Spleen (tissue), 13 donors: ENCODE data around the gene SPDL1. TPM values are rescaled to one million over a fixed set of nuclear protein-coding genes. Genes with fewer than 3 reads are reported as not detected.

ENCODE experiments used
- DNase-seq: peaks from one replicate; pipeline ENCODE4 v3.0.0-alpha.2; 2020
- H3K27ac ChIP-seq, 8 donors: fragments of 200-600 bp; sonication (generic) in 7 of 8; 1 replicate in 4 of 8; 2 replicates in 4 of 8; pipeline versions ENCODE4 v1.5.0 to v1.8.0; 2016 to 2021; ENCODE audit warnings: inconsistent platforms in 4 of 8, mild to moderate bottlenecking in 4 of 8, moderate library complexity in 1 of 8
- H3K27me3 ChIP-seq, 7 donors: fragments of 200-600 bp; sonication (generic) in 6 of 7; replicated peaks in 1 of 7; 1 replicate in 4 of 7; 2 replicates in 3 of 7; pipeline versions ENCODE4 v1.5.0 to v1.8.0; 2016 to 2021; ENCODE audit warnings: inconsistent platforms in 3 of 7, mild to moderate bottlenecking in 1 of 7
- H3K36me3 ChIP-seq, 6 donors: fragments of 200-600 bp; sonication (generic) in 5 of 6; 1 replicate in 4 of 6; 2 replicates in 2 of 6; pipeline versions ENCODE4 v1.5.0 to v1.8.0; 2016 to 2021; ENCODE audit warnings: inconsistent platforms in 2 of 6
- H3K4me1 ChIP-seq, 6 donors: fragments of 200-600 bp; sonication (generic) in 5 of 6; 1 replicate in 3 of 6; 2 replicates in 3 of 6; pipeline versions ENCODE4 v1.5.0 to v1.8.0; 2016 to 2021; ENCODE audit warnings: inconsistent platforms in 3 of 6
- H3K4me3 ChIP-seq, 8 donors: fragments of 200-600 bp; sonication (generic) in 7 of 8; 1 replicate in 4 of 8; 2 replicates in 4 of 8; pipeline versions ENCODE4 v1.5.0 to v1.8.0; 2016 to 2021; ENCODE audit warnings: inconsistent platforms in 4 of 8, mild to moderate bottlenecking in 4 of 8, moderate library complexity in 2 of 8
- H3K9me3 ChIP-seq, 8 donors: fragments of 200-600 bp; sonication (generic) in 7 of 8; 1 replicate in 4 of 8; 2 replicates in 4 of 8; pipeline versions ENCODE4 v1.5.0 to v1.8.0; 2016 to 2021; ENCODE audit warnings: inconsistent platforms in 4 of 8
- CTCF ChIP-seq, 11 experiments: fragments of 200-600 bp in 7 of 11; fragments of 450-650 bp in 4 of 11; sonication (generic) in 4 of 11; IDR thresholded peaks in 8 of 11; conservative IDR thresholded peaks in 3 of 11; 1 replicate in 7 of 11; 2 replicates in 4 of 11; pipeline versions ENCODE4 v1.4.0 to v1.8.0; 2016 to 2021; ENCODE audit warnings: antibody characterized with exemption in 11 of 11, inconsistent platforms in 4 of 11, mild to moderate bottlenecking in 1 of 11
- POLR2A ChIP-seq, 3 donors: fragments of 450-650 bp; IDR thresholded peaks; one replicate each; pipeline ENCODE4 v1.5.1; 2017; ENCODE audit warnings: antibody characterized with exemption in 3 of 3, mild to moderate bottlenecking in 1 of 3
- POLR2AphosphoS5 ChIP-seq, 3 donors: sonication (generic); formaldehyde crosslinking; IDR thresholded peaks; one replicate each; pipeline ENCODE4 v1.5.1; 2017; ENCODE audit warnings: antibody characterized with exemption in 3 of 3
- WGBS, 5 donors: extraction: QIAGEN DNeasy Blood & Tissue Kit in 3 of 5; methylation state at CpG; one replicate each; pipeline versions ENCODE4 v1.1.5 to v1.1.7; 2013 to 2018; 5-methylcytosine and 5-hydroxymethylcytosine counted together
- intact Hi-C: fragments of 100-400 bp; cut with DNase I; formaldehyde crosslinking; loops from one replicate; pipeline ENCODE4 v1.15.0; 2023; ENCODE audit warnings: low total_unique reads
- long read RNA-seq, 2 donors: transcript quantifications; one replicate each; lab custom pipeline, GENCODE V29; 2026
- polyA plus RNA-seq, 3 donors: library from polyadenylated mRNA; stranded (reverse); fragments of 200-250 nt; gene quantifications; one replicate each; pipeline ENCODE4 v1.2.1, GENCODE V29; 2013
- total RNA-seq, 7 donors: library from RNA; depleted of rRNA in 3 of 7; stranded (reverse); fragments of >200 nt in 3 of 7; fragmentation: NEBNext Ultra II Directional in 4 of 7; extraction: Animal tissue kit (Norgen Biotek cat#: 25700) in 4 of 7; gene quantifications; one replicate each; pipeline versions ENCODE4 v1.1.0 to v1.2.1, GENCODE V29; 2016 to 2021
- donor health status: healthy with polysubstance abuse.
- donor health status: DM: no; HTN: no; CAD: no; lungs with moderate emphysema.
- donor health status: DM: no; HTN: no; CAD: no.
- donor health status: Bipolar disorder and iron deficiency.
- donor health status: healthy.
- donor health status: DM: no; HTN: no; CAD: no.
- donor health status: DM: yes; HTN: yes; CAD: no.

Gene SPDL1
- total RNA-seq (10 to 100 TPM in 6 of 7 donors, 1 to 10 TPM in 1; 9.0 to 15.7 (median 12.2) TPM), polyA plus RNA-seq (1 to 10 TPM; 5.2 to 7.4 (median 5.4) TPM)
- long read RNA-seq, donor 1, partial matches to known transcripts = 0 of 2 reads
- long read RNA-seq, donor 1, other reads (novel, unspliced or antisense) = 0 of 2 reads
- long read RNA-seq, donor 2, partial matches to known transcripts = 0 of 2 reads
- long read RNA-seq, donor 2, other reads (novel, unspliced or antisense) = 0 of 2 reads

- 0% methylated on average over 43 to 53 of the region's 53 CpGs for WGBS, 5 donors
- no peaks in the 10 kb centered on the region for H3K9me3 ChIP-seq
- H3K36me3 ChIP-seq = peaks cover 0 to 5% (median under 1%) of the 10 kb centered on the region in 6 donors
- no peaks in the 10 kb centered on the region for H3K27me3 ChIP-seq
- peak within 1 kb of the TSS in 7 of 8 donors; percentile 51 to 85 (median 83) for H3K27ac ChIP-seq
- peak; percentile 97 for DNase-seq
- intact Hi-C loops = loop anchor here (10.0 kb wide), 2 partner anchors 599 to 909 kb away; no protein-coding TSS in a partner anchor
- peaks cover 0 to 31% (median 19%) of the 10 kb centered on the region in 6 donors for H3K4me1 ChIP-seq
- peak within 1 kb of the TSS; percentile 55 to 89 (median 74) for H3K4me3 ChIP-seq
- TF ChIP-seq POLR2AphosphoS5 (IDR thresholded peaks at IDR 0.05) (peak; percentile 84 to 89 (median 88)), CTCF (IDR thresholded peaks at IDR 0.05 in 8 of 11, conservative IDR thresholded peaks at IDR 0.05 in 3 of 11) (peak in 3 of 11 experiments; percentile 18 to 46 (median 40)), POLR2A (IDR thresholded peaks at IDR 0.05) (peak in 1 of 3 donors; percentile 62)
These were observed at the start of gene SPDL1 for GRCh38 chr5:169583424-169584220. SPDL1 (plus strand) TSS chr5:169583773; CDS start chr5:169588417, 4,644 bp downstream.

GRCh38 chr5:169534311-169534880 is 49.2 kb upstream of the SPDL1 start:
- WGBS, 5 donors = 56 to 75% (median 71%) methylated on average over 2 of the region's 2 CpGs
- H3K36me3 ChIP-seq = no peaks in the 10 kb centered on the region
- intact Hi-C loops = no loop called here

GRCh38 chr5:169534939-169535338 is 48.6 kb upstream of the SPDL1 start:
- Histone ChIP-seq H3K4me1 (no peaks in the 10 kb centered on the region), H3K27ac (no peak overlapping the region), H3K36me3 (no peaks in the 10 kb centered on the region), H3K27me3 (peaks cover 0 to 19% (median 0%) of the 10 kb centered on the region in 7 donors), H3K9me3 (no peaks in the 10 kb centered on the region), H3K4me3 (no peak overlapping the region)
- TF ChIP-seq POLR2AphosphoS5 (IDR thresholded peaks at IDR 0.05) (no peak), CTCF (IDR thresholded peaks at IDR 0.05 in 8 of 11, conservative IDR thresholded peaks at IDR 0.05 in 3 of 11) (no peak), POLR2A (IDR thresholded peaks at IDR 0.05) (no peak)
- DNase-seq = no peak
- intact Hi-C loops = no loop called here

More at GRCh38 chr5:169534311-169534880, 49.2 kb upstream of the SPDL1 start:
- no peak for DNase-seq
- no peak overlapping the region for H3K4me3 ChIP-seq
- H3K4me1 ChIP-seq = no peaks in the 10 kb centered on the region
- no peak overlapping the region for H3K27ac ChIP-seq
- no peaks in the 10 kb centered on the region for H3K9me3 ChIP-seq
- TF ChIP-seq CTCF (IDR thresholded peaks at IDR 0.05 in 8 of 11, conservative IDR thresholded peaks at IDR 0.05 in 3 of 11) (no peak), POLR2A (IDR thresholded peaks at IDR 0.05) (no peak), POLR2AphosphoS5 (IDR thresholded peaks at IDR 0.05) (no peak)
- peaks cover 0 to 24% (median 0%) of the 10 kb centered on the region in 7 donors for H3K27me3 ChIP-seq
